ENCODE data around the gene CCDC69.

CCDC69 gene

GRCh38 chr5:151252762-151253604 is 29.1 kb upstream of the CCDC69 start, which contains the start of gene GM2A:
Gene GM2A (plus strand): TSS chr5:151253185. CDS start chr5:151253217, 32 bp downstream.
- H3K9ac ChIP-seq (ENCODE audit: low read length): peak within 1 kb of the TSS; percentile 97
- no peak for TF ChIP-seq CTCF (IDR thresholded peaks at IDR 0.05; ENCODE audit: insufficient read depth, low read length, poor library complexity, severe bottlenecking)
- no peak for TF ChIP-seq EZH2phosphoT487 (conservative IDR thresholded peaks at IDR 0.05; ENCODE audit: low read length)
- H4K20me1 ChIP-seq (ENCODE audit: low read depth, low read length): no peaks in the 10 kb centered on the region; the same call in 1 of the 2 replicates
- no peaks in the 10 kb centered on the region for H3K9me3 ChIP-seq (ENCODE audit: insufficient read depth, low read length)
- peaks cover 19% of the 10 kb centered on the region for H3F3A ChIP-seq (ENCODE audit: insufficient read depth)
- H3K4me3 ChIP-seq (ENCODE audit: insufficient read depth, low read length, poor library complexity, severe bottlenecking): peak within 1 kb of the TSS; percentile 99
- peak within 1 kb of the TSS; percentile 84 for H3K27ac ChIP-seq (ENCODE audit: low read depth, low read length)
- H3K27me3 ChIP-seq (ENCODE audit: low read length): no peaks in the 10 kb centered on the region
- no peaks in the 10 kb centered on the region for H3K36me3 ChIP-seq (ENCODE audit: low read length)
- H3K79me2 ChIP-seq (ENCODE audit: insufficient read depth, low read length): peaks cover 50% of the 10 kb centered on the region
- peak within 1 kb of the TSS; percentile 83 for H2AFZ ChIP-seq (ENCODE audit: low read depth, low read length, severe bottlenecking)
- H3K4me2 ChIP-seq (ENCODE audit: low read depth, low read length, poor library complexity, severe bottlenecking): peak within 1 kb of the TSS; percentile 93
- no peaks in the 10 kb centered on the region for H3K9me2 ChIP-seq (replicated peaks; ENCODE audit: insufficient read depth, low read length)

- H3K27ac ChIP-seq (ENCODE audit: low read depth, low read length): peak overlapping the region; percentile 63
- H3K4me3 ChIP-seq (ENCODE audit: insufficient read depth, low read length, poor library complexity, severe bottlenecking): peak overlapping the region; percentile 58
Measured at GRCh38 chr5:151251621-151252020, 27.7 kb upstream of the CCDC69 start.

GRCh38 chr5:151251001-151251551 is 27.2 kb upstream of the CCDC69 start:
- Histone ChIP-seq H3K9ac (ENCODE audit: low read length) (peak overlapping the region; percentile 60), H3K4me2 (ENCODE audit: low read depth, low read length, poor library complexity, severe bottlenecking) (peak overlapping the region; percentile 93), H3K4me3 (ENCODE audit: insufficient read depth, low read length, poor library complexity, severe bottlenecking) (no peak overlapping the region), H3K79me2 (ENCODE audit: insufficient read depth, low read length) (peaks cover 31% of the 10 kb centered on the region), H3F3A (ENCODE audit: insufficient read depth) (peaks cover 14% of the 10 kb centered on the region), H3K27ac (ENCODE audit: low read depth, low read length) (no peak overlapping the region), H4K20me1 (ENCODE audit: low read depth, low read length) (no peaks in the 10 kb centered on the region; the same call in 1 of the 2 replicates), H3K27me3 (ENCODE audit: low read length) (no peaks in the 10 kb centered on the region), H3K9me2 (replicated peaks; ENCODE audit: insufficient read depth, low read length) (no peaks in the 10 kb centered on the region), H3K9me3 (ENCODE audit: insufficient read depth, low read length) (no peaks in the 10 kb centered on the region), H3K36me3 (ENCODE audit: low read length) (no peaks in the 10 kb centered on the region), H2AFZ (ENCODE audit: low read depth, low read length, severe bottlenecking) (no peak overlapping the region)
- TF ChIP-seq EZH2phosphoT487 (conservative IDR thresholded peaks at IDR 0.05; ENCODE audit: low read length): no peak
- TF ChIP-seq CTCF (IDR thresholded peaks at IDR 0.05; ENCODE audit: insufficient read depth, low read length, poor library complexity, severe bottlenecking): no peak

More at GRCh38 chr5:151251621-151252020, 27.7 kb upstream of the CCDC69 start:
- TF ChIP-seq EZH2phosphoT487 (conservative IDR thresholded peaks at IDR 0.05; ENCODE audit: low read length) (no peak), CTCF (IDR thresholded peaks at IDR 0.05; ENCODE audit: insufficient read depth, low read length, poor library complexity, severe bottlenecking) (no peak)
- Histone ChIP-seq H3K79me2 (ENCODE audit: insufficient read depth, low read length) (peaks cover 37% of the 10 kb centered on the region), H3F3A (ENCODE audit: insufficient read depth) (peaks cover 15% of the 10 kb centered on the region), H2AFZ (ENCODE audit: low read depth, low read length, severe bottlenecking) (peak overlapping the region; percentile 83), H3K9ac (ENCODE audit: low read length) (peak overlapping the region; percentile 60), H3K27me3 (ENCODE audit: low read length) (no peaks in the 10 kb centered on the region), H4K20me1 (ENCODE audit: low read depth, low read length) (no peaks in the 10 kb centered on the region; the same call in 1 of the 2 replicates), H3K9me3 (ENCODE audit: insufficient read depth, low read length) (no peaks in the 10 kb centered on the region), H3K9me2 (replicated peaks; ENCODE audit: insufficient read depth, low read length) (no peaks in the 10 kb centered on the region), H3K36me3 (ENCODE audit: low read length) (no peaks in the 10 kb centered on the region), H3K4me2 (ENCODE audit: low read depth, low read length, poor library complexity, severe bottlenecking) (peak overlapping the region; percentile 93)
